Activated CD4-positive, alpha-beta memory T cell treated with anti-CD3 and anti-CD28 coated beads, Interleukin-2, amount 10 ng/mL, durations not matched to agents 7 days and 5 days (primary cell): ENCODE data around the gene CLIC1. TPM values are rescaled to one million over a fixed set of nuclear protein-coding genes. Genes with fewer than 3 reads are reported as not detected.

Experiments used
- CTCF ChIA-PET: fragments of 350-600 bp; sonication (Branson Sonifier 250); formaldehyde crosslinking; loops from one replicate; lab custom pipeline; 2021; ENCODE audit warnings: antibody characterized with exemption, inconsistent platforms; lab: Charles Lee
- POLR2A ChIA-PET: fragments of 350-600 bp; sonication (Branson Sonifier 250); formaldehyde crosslinking; loops from one replicate; lab custom pipeline; 2021; ENCODE audit warnings: antibody characterized with exemption; lab: Charles Lee
- DNase-seq: peaks from one replicate; pipeline ENCODE4 v3.0.0-alpha.2; 2020
- H3K27ac Mint-ChIP-seq: one replicate; pipeline ENCODE4 v1.8.0; 2021; ENCODE audit warnings: mild to moderate bottlenecking, mixed read lengths
- H3K27me3 Mint-ChIP-seq: one replicate; pipeline ENCODE4 v1.8.0; 2021; ENCODE audit warnings: mixed read lengths
- H3K36me3 Mint-ChIP-seq: one replicate; pipeline ENCODE4 v1.8.0; 2021; ENCODE audit warnings: low read depth, mixed read lengths
- H3K4me1 Mint-ChIP-seq: one replicate; pipeline ENCODE4 v1.8.0; 2021; ENCODE audit warnings: mixed read lengths
- H3K4me3 Mint-ChIP-seq: one replicate; pipeline ENCODE4 v1.8.0; 2021; ENCODE audit warnings: mild to moderate bottlenecking, mixed read lengths
- H3K9me3 Mint-ChIP-seq: one replicate; pipeline ENCODE4 v1.8.0; 2021; ENCODE audit warnings: mixed read lengths
- total RNA-seq, 2 experiments: library from RNA; stranded (reverse); gene quantifications; one replicate each; pipeline ENCODE4 v1.2.3, GENCODE V29; 2021

Gene CLIC1
- total RNA-seq, 2 experiments from 2014 or later = 640 to 644 TPM

DNA sequence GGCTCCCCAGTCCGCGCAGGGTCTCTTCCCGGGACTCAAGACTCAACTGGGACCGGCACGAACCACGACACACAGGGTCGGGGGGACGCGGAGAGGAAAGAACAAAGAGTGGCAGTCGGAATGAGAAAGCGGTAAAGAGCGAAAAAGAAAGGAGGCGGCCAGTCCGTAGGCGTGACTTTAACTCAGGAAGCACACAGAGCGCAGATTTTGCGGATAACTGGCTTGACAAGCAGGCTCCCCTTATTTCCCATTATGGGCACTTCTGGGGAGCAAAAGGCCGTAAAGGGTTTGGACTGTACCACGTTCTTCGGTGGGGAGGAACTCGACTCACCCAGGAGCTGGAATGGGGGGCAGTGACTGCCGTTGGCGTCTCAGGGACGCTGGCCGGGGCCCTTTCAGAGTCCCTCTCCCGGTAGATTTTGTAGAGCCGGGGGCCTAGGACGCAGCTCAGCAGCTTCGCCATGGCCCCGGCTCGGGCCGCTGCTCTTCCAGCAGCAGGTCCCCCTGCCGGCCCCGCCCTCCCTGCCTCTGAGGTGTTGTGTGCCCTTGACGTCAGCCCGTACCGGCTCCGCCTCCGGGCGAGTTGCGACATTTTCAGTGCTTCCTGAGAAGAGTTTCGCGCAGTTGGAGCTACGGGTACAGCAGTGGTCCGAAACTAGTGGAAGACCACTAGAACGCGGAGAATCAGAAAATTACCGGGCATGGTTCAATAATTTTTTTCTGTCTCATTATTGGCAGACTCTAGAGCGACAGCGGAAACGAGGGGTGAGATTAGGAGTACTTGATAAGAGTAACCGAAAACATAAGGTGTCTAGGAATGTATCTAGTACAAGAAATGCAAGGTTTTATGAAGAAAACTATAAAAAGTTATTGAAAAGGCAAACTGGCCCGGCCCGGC is 33.3 kb downstream of the CLIC1 start, which contains the start of gene ABHD16A:
Gene ABHD16A (minus strand): TSS at position 506 of the 898 bp plus-strand sequence. CDS start 43 bp downstream, at position 463.
- no peaks in the 10 kb centered on the region for H3K27me3 Mint-ChIP-seq
- CTCF ChIA-PET = interaction anchor here (0.6 to 2.6 kb wide), 11 partner anchors 9 to 249 kb away, joined by 3 to 18 read pairs (median 3); partner anchors contain the start of genes C6orf47, EHMT2 and MSH5
- peak within 1 kb of the TSS; percentile 95 for H3K27ac Mint-ChIP-seq

DNA sequence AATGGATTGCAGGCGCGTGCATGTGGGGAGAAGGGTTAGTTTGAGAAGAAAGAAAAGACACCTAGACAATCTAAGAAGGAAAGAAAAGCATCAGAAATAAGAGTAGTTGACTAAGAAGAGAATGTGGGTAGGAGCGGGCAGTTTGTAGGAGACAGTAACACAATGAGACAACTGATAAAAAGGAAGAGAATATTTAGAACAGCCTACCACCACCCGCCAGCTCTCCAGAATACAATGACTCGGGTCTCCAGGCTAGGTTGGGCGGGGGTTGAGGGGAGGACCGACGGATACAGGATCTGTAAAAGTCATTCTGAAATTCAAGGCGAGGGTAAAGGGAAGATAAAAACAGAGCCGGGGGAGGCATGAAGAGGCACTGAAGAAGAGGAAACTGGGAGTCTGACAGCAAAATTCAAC is 33.9 kb downstream of the CLIC1 start:
- H3K27ac Mint-ChIP-seq = peak overlapping the region; percentile 95
- peaks cover 19% of the 10 kb centered on the region for H3K36me3 Mint-ChIP-seq
- no peaks in the 10 kb centered on the region for H3K27me3 Mint-ChIP-seq
- peaks cover 38% of the 10 kb centered on the region for H3K4me1 Mint-ChIP-seq
- POLR2A ChIA-PET = interaction anchor here (0.7 to 3.7 kb wide), 20 partner anchors 9 to 196 kb away, joined by 3 to 73 read pairs (median 4); partner anchors contain the start of genes BAG6, C6orf47, CLIC1 and CSNK2B
- DNase-seq = no peak
- no peaks in the 10 kb centered on the region for H3K9me3 Mint-ChIP-seq
- CTCF ChIA-PET = interaction anchor here (0.6 to 2.6 kb wide), 4 partner anchors 36 to 128 kb away, joined by 3 to 18 read pairs (median 6); partner anchors contain the start of gene MSH5
- H3K4me3 Mint-ChIP-seq = peak overlapping the region; percentile 98

More for the DNA sequence above, 33.3 kb downstream of the CLIC1 start, which contains the start of gene ABHD16A:
- POLR2A ChIA-PET = interaction anchor here (0.7 to 3.7 kb wide), 25 partner anchors 8 to 195 kb away, joined by 3 to 73 read pairs (median 4); partner anchors contain the start of genes BAG6, C6orf47, CLIC1 and CSNK2B
- Mint-ChIP-seq H3K4me1 (peaks cover 32% of the 10 kb centered on the region), H3K36me3 (peaks cover 14% of the 10 kb centered on the region), H3K9me3 (no peaks in the 10 kb centered on the region), H3K4me3 (peak within 1 kb of the TSS; percentile 98)
- DNase-seq = peak; percentile 98

- no peaks in the 10 kb centered on the region for H3K27me3 Mint-ChIP-seq
- no peak for DNase-seq
- peak overlapping the region; percentile 95 for H3K27ac Mint-ChIP-seq
- CTCF ChIA-PET = interaction anchor here (0.6 to 2.6 kb wide), 3 partner anchors 37 to 128 kb away, joined by 3 to 18 read pairs (median 4); partner anchors contain the start of gene MSH5
- peaks cover 42% of the 10 kb centered on the region for H3K4me1 Mint-ChIP-seq
- POLR2A ChIA-PET = interaction anchor here (0.7 to 3.7 kb wide), 13 partner anchors 10 to 196 kb away, joined by 3 to 73 read pairs (median 7); partner anchors contain the start of genes BAG6, C6orf47, CLIC1 and CSNK2B
- H3K36me3 Mint-ChIP-seq = peaks cover 25% of the 10 kb centered on the region
- H3K4me3 Mint-ChIP-seq = peak overlapping the region; percentile 98
- no peaks in the 10 kb centered on the region for H3K9me3 Mint-ChIP-seq
These were observed 34.5 kb downstream of the CLIC1 start for GRCh38 chr6:31701666-31702404.

DNA sequence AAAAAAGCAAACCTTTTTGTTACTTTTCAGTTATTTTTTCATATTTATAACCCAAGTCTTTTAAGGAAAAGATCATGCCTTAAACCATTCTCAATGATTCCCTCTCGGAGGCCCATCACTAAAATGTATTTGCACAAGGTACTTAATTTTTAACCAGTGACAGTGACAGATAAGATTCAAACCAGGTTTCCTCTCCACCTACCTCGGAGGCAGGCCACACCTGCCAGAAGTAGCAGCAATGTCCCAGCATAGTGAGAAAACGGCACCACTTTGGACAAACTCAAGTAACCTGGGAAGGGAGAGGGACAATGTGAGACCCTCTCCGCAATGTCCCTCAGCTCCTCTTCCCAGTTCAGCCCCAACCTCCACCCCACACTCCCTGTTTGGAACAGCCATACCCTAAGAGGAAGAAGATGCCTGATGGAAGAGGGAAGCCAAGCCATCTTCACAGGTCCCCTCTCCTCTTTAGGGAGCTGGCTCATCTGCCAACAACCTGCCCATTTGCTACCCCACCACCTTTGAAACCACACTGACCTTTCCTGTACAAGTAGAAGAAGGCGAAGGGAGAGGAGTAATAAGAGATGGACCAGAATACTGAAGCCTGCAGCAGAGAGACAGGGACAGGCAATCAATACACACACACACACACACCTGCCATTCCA is 35.5 kb downstream of the CLIC1 start:
- peaks cover 30% of the 10 kb centered on the region for H3K36me3 Mint-ChIP-seq
- no peaks in the 10 kb centered on the region for H3K9me3 Mint-ChIP-seq
- DNase-seq = no peak
- H3K4me1 Mint-ChIP-seq = peaks cover 43% of the 10 kb centered on the region
- CTCF ChIA-PET = interaction anchor here (0.8 kb wide), 1 partner anchor 69 kb away, joined by 3 read pairs; no protein-coding TSS in a partner anchor
- peak overlapping the region; percentile 98 for H3K4me3 Mint-ChIP-seq
- peak overlapping the region; percentile 12 for H3K27ac Mint-ChIP-seq
- POLR2A ChIA-PET = interaction anchor here (1.2 kb wide), 1 partner anchor 17 kb away, joined by 3 read pairs; no protein-coding TSS in a partner anchor
- H3K27me3 Mint-ChIP-seq = no peaks in the 10 kb centered on the region

DNA sequence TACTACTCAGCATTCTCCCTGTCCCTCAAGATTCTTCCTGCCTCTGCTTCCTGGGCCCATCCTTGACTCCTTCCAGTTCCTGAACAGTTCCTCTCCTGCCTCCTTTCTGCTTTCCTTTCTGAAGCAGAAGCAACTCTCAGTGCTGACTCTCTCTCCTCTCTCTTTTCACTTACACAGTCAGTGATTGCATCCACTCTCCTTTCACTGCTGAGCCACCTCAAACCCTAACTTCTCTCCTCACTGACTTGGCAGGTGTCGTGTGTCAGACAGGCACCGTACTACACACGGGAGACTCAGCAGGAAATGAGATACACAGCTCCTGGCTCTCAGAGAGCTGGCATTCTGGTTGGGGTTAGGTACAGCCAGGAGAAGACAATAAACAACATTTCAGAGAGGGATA is 38.8 kb downstream of the CLIC1 start:
- ChIA-PET POLR2A (interaction anchor here (0.5 kb wide), 1 partner anchor 189 kb away, joined by 3 read pairs; no protein-coding TSS in a partner anchor), CTCF (interaction anchor here (1.4 kb wide), 1 partner anchor 41 kb away, joined by 5 read pairs; no protein-coding TSS in a partner anchor)
- DNase-seq = no peak
- H3K27ac Mint-ChIP-seq = peak overlapping the region; percentile 22
- H3K9me3 Mint-ChIP-seq = no peaks in the 10 kb centered on the region
- H3K36me3 Mint-ChIP-seq = peaks cover 53% of the 10 kb centered on the region
- H3K4me3 Mint-ChIP-seq = no peak overlapping the region
- peaks cover 35% of the 10 kb centered on the region for H3K4me1 Mint-ChIP-seq
- no peaks in the 10 kb centered on the region for H3K27me3 Mint-ChIP-seq

DNA sequence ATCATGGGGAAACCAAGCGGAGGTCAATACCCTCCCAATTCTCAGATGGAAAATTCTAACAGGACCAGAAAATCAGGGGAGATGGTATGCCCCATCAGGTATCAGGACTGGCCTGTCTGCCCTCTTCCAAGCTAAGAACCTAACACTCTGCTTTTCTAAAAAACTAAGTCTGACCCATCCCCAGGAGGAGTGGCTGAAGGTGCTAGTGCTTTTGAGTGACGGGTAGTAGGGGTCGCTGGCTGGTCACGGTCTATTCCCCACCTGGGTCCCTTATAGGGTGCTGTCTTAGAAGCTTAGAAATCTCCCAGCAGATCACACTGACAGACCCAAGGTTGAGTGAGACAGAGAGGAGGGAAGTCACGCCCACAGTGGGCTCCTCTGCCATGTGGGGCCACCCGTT is 42.8 kb downstream of the CLIC1 start:
- Mint-ChIP-seq H3K9me3 (no peaks in the 10 kb centered on the region), H3K4me1 (peaks cover 15% of the 10 kb centered on the region), H3K4me3 (no peak overlapping the region), H3K27ac (no peak overlapping the region), H3K27me3 (no peaks in the 10 kb centered on the region), H3K36me3 (peaks cover 55% of the 10 kb centered on the region)
- POLR2A ChIA-PET = interaction anchor here (1.9 kb wide), 2 partner anchors 15 to 45 kb away, joined by 4 to 8 read pairs; no protein-coding TSS in a partner anchor
- CTCF ChIA-PET = interaction anchor here (0.9 kb wide), 1 partner anchor 12 kb away, joined by 3 read pairs; no protein-coding TSS in a partner anchor
- no peak for DNase-seq

DNA sequence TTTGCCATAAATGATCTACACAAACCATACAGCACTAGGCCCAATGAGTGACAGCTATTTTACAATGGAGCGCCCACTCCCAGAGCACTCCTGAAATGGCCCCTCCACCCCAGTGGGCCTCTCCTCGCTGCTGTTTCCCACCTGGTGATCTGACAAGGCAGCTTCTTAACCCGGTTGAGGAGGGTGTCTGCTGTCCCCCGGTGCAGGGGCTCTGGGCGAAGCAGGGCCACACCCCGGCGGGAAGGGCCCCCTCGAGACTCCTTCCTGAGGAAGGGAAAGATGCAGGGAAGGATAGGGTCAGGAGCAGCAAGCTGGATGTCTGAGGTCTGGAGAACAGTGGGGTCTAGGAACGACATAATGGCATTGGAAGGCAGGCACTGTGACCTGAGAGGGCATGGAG is 43.4 kb downstream of the CLIC1 start:
- ChIA-PET POLR2A (interaction anchor here (1.3 to 4.1 kb wide), 2 partner anchors 10 to 11 kb away, joined by 3 to 15 read pairs; partner anchors contain the start of gene ABHD16A), CTCF (no interaction called here)
- Mint-ChIP-seq H3K4me1 (peaks cover 12% of the 10 kb centered on the region), H3K27ac (no peak overlapping the region), H3K36me3 (peaks cover 54% of the 10 kb centered on the region), H3K4me3 (no peak overlapping the region), H3K27me3 (no peaks in the 10 kb centered on the region), H3K9me3 (no peaks in the 10 kb centered on the region)
- no peak for DNase-seq

DNA sequence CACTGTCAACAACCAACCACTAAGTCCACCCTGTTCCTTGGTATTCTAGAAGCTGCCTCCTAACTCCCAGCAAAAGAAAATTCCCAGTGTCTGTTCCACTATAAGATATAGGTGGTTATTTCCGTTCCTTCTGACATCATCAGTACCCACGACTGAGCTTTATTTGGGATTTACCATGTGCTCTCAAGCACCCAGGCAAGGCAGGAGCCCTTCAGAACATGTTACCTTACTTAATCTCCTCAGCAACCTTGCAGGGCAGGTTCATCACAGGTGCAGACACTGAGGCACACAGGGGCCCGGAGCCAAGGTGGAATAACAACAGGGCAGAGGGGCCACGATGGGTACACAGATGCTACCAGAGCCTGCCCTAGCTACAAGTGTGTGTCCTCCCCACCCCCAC is 44.0 kb downstream of the CLIC1 start:
- ChIA-PET POLR2A (interaction anchor here (1.1 to 4.1 kb wide), 4 partner anchors 10 to 86 kb away, joined by 3 to 15 read pairs (median 4); partner anchors contain the start of genes ABHD16A and MSH5), CTCF (no interaction called here)
- no peak for DNase-seq
- peaks cover 7% of the 10 kb centered on the region for H3K4me1 Mint-ChIP-seq
- no peak overlapping the region for H3K27ac Mint-ChIP-seq
- H3K4me3 Mint-ChIP-seq = no peak overlapping the region
- H3K9me3 Mint-ChIP-seq = no peaks in the 10 kb centered on the region
- peaks cover 55% of the 10 kb centered on the region for H3K36me3 Mint-ChIP-seq
- H3K27me3 Mint-ChIP-seq = no peaks in the 10 kb centered on the region

DNA sequence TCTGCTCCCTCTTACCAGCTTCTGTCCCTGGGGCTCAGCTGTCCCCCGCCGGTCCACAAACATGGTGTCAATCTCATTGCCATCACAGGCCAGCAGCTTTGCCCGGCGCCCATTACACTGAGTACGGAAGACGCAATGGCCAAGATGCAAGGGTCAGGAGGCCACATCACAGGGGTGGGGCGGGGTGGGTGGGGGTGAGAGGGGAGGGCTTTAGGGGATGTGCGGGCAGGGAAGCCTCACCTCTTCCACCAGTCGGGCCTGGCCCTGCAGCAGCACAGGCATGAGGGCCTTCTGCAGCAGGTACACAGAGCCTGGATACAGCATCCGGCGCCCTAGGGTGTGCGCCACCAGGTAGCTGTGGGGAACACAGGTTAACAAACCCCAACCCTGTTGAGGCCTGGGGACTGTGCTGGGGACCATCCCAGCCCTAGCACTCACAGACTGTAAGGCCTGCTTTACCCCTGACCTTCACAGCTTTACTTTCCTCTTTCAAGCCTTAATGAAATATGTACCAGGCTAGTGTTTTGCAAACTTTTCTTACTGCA is 44.7 kb downstream of the CLIC1 start:
- Mint-ChIP-seq H3K4me3 (no peak overlapping the region), H3K27me3 (no peaks in the 10 kb centered on the region), H3K9me3 (no peaks in the 10 kb centered on the region), H3K4me1 (peaks cover 3% of the 10 kb centered on the region), H3K36me3 (peaks cover 49% of the 10 kb centered on the region), H3K27ac (no peak overlapping the region)
- ChIA-PET POLR2A (interaction anchor here (1.1 to 4.1 kb wide), 5 partner anchors 10 to 87 kb away, joined by 3 to 15 read pairs (median 4); partner anchors contain the start of genes ABHD16A and MSH5), CTCF (no interaction called here)
- no peak for DNase-seq

- Mint-ChIP-seq H3K9me3 (no peaks in the 10 kb centered on the region), H3K4me3 (no peak overlapping the region), H3K27ac (no peak overlapping the region), H3K4me1 (peaks cover 3% of the 10 kb centered on the region), H3K27me3 (no peaks in the 10 kb centered on the region), H3K36me3 (peaks cover 50% of the 10 kb centered on the region)
- ChIA-PET CTCF (interaction anchor here (0.7 to 1.6 kb wide), 2 partner anchors 10 to 46 kb away, joined by 4 to 7 read pairs; partner anchors contain the start of gene LY6G5C), POLR2A (interaction anchor here (1.2 to 4.1 kb wide), 4 partner anchors 10 to 49 kb away, joined by 3 to 15 read pairs (median 4); partner anchors contain the start of genes ABHD16A, LY6G5C and MSH5)
- DNase-seq = no peak
These were observed 45.3 kb downstream of the CLIC1 start for GRCh38 chr6:31691078-31691463.
